GM18907 (cell line): ENCODE results near the gene QPCTL.
"Not testable (repeated sequence)": the region's sequence is repeated elsewhere in the genome, so short reads cannot be mapped to it uniquely, and the experiment has no call there.

ENCODE experiments used
- ATAC-seq: cut with Tn5 transposase; IDR thresholded peaks from one replicate; pipeline ENCODE4 v1.9.1; 2021; ENCODE audit warnings: mild to moderate bottlenecking, moderate library complexity; ENCODE audit not compliant: unreplicated experiment

Gene QPCTL

DNA sequence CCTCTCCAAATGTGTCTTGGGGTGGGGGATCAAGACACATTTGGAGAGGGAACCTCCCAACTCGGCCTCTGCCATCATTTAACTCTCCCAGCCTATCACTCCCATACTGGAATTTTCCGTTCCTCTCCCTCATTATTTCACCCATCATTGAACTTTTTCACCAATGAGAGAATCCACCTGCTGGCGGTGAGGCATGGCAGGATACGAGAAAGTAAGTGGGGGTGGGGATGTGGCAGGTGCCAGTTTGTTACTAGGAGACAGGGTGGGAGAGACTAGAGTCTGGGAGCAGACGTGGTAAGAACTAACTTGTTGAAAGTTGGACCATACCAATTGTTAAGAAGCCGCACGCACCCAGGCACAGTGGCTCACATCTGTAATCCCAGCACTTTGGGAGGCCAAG, 17.5 kb upstream of the QPCTL start:
- no peak for ATAC-seq

DNA sequence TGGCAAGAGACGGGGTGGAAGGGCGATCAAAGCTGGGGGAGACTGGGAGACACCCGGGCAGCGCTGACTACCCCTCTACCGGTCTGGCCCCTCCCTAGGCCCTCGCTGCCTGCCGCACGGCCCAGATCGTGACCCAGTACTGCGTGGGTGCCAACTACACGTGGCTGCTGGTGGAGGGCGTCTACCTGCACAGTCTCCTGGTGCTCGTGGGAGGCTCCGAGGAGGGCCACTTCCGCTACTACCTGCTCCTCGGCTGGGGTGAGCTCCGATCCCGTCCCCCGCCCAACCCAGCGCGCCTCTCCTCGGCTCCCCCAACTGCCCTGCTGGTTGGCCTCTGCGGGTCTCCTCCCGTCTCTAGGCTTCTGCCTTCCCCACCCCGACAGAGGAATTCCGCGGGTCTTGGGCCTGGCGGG, 15.6 kb upstream of the QPCTL start:
- peak; percentile 17 for ATAC-seq

- peak; percentile 57 for ATAC-seq
Observed at GRCh38 chr19:45677351-45678230, 14.9 kb upstream of the QPCTL start.

DNA sequence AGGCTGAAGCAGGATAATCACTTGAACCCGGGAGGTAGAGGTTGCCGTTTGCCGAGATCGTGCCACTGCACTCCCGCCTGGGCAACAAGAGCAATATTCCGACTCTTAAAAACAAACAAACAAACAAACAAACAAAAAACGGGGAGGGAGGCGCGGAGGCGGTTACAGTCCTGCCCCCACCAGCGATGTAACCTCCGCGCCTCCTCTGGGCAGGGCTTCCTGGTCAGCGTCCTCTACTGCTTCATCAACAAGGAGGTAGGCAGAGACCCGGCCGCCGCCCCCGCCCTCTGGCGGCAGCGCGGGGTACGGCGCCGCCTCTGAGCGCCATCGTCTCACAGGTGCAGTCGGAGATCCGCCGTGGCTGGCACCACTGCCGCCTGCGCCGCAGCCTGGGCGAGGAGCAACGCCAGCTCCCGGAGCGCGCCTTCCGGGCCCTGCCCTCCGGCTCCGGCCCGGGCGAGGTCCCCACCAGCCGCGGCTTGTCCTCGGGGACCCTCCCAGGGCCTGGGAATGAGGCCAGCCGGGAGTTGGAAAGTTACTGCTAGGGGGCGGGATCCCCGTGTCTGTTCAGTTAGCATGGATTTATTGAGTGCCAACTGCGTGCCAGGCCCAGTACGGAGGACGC, 11.0 kb upstream of the QPCTL start:
- no peak for ATAC-seq

DNA sequence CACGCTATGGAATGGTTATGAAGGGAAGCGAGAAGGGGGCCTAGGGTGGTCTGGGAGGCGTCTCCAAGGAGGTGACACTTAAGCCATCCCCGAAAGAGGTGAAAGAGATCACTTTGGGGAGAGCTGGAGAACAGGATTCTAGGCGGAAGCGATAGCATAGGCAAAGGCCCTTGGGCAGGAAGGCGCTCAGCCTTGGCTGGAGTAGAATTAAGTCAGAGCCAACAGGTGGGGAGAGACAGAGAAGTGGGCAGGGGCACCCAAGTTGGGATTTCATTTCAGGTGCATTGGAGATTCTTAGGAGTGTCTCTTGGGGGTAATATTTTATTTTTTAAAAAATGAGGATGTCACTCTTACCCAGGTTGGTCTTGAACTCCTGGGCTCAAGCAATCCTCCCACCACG, 10.3 kb upstream of the QPCTL start:
- no peak for ATAC-seq

DNA sequence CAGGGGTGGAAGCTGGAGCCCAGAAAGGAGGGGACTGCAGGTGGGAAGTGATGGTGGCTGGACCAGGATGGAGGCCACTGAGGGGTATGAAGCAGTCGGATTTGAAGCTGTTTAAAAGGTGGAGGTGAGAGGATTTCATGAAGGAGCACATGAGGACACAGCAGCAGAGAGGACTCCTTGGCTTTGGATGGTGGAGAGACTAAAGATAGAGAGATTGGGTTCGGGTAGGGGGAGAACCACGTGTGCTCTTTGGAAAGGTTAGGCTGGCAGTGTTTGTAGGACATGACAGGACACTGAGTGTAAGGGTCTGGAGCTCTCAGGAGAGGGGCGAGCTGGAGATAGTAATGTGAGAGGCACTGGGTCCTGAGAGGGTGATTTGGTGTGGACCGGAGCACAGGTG, 9.6 kb upstream of the QPCTL start:
- ATAC-seq, result no peak

DNA sequence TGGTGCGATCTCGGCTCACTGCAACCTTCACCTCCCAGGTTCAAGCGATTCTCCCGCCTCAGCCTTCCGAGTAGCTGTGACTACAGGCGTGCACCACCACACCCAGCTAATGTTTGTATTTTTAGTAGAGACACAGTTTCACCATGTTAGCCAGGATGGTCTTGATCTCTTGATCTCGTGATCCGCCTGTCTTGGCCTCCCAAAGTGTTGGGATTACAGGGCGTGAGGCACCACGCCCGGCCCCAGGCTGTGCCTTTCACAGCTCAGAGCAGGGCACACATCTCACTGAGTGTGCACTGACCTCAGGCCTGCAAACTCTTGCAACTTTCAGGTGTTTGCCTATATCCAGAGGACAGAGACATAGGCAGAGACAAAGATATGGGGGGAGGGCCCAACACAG, 7.4 kb upstream of the QPCTL start:
- ATAC-seq, result not testable (repeated sequence)

GRCh38 chr19:45687599-45687998, 4.9 kb upstream of the QPCTL start:
- no peak for ATAC-seq

DNA sequence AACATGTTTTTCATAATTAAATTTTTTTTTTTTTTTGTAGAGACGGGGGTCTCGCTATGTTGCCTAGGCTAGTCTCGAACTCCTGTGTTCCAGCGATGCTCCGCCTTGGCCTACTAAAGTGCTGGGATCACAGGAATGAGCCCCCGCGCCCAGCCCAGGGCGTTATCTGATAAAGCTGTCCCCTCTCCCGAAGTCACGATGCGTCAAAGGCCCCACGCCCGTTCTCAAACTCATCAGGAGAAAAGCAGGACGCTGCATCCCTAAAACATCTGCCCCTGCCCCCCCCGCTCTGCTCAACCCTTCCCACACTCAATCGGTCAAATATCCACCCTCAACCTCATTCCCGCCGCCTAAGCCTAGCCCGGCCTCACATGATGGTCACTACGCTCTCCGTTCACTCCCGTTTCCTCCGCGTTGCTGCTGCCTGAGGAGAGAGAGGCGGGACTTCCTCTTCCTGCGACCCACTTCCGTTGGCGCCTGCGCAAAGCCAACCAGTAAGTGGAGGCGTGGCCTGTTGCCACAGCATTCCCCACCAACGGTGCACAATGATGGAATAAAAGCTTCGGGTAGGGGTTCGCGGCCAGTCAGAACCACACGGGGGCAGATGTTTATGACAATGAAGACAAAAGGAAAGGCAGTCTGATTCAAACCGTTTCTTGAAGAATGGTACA, 815 bp upstream of the QPCTL start, which contains the start of gene SNRPD2:
Gene SNRPD2, minus strand, starts transcription at position 438 of the 671 bp plus-strand sequence. Its CDS starts 65 bp downstream, at position 373.
- peak; percentile 56 for ATAC-seq

- no peak for ATAC-seq
Observed at GRCh38 chr19:45693106-45693788, 781 bp downstream of the QPCTL start.

- no peak for ATAC-seq
Observed at GRCh38 chr19:45701676-45702075, 9.2 kb downstream of the QPCTL start.

- ATAC-seq, result no peak
Observed at GRCh38 chr19:45705115-45705514, 12.6 kb downstream of the QPCTL start.

- ATAC-seq, result peak; percentile 3
Observed at GRCh38 chr19:45705710-45706415, 13.4 kb downstream of the QPCTL start.

- no peak for ATAC-seq
Observed at GRCh38 chr19:45710356-45711130, 18.1 kb downstream of the QPCTL start.

DNA sequence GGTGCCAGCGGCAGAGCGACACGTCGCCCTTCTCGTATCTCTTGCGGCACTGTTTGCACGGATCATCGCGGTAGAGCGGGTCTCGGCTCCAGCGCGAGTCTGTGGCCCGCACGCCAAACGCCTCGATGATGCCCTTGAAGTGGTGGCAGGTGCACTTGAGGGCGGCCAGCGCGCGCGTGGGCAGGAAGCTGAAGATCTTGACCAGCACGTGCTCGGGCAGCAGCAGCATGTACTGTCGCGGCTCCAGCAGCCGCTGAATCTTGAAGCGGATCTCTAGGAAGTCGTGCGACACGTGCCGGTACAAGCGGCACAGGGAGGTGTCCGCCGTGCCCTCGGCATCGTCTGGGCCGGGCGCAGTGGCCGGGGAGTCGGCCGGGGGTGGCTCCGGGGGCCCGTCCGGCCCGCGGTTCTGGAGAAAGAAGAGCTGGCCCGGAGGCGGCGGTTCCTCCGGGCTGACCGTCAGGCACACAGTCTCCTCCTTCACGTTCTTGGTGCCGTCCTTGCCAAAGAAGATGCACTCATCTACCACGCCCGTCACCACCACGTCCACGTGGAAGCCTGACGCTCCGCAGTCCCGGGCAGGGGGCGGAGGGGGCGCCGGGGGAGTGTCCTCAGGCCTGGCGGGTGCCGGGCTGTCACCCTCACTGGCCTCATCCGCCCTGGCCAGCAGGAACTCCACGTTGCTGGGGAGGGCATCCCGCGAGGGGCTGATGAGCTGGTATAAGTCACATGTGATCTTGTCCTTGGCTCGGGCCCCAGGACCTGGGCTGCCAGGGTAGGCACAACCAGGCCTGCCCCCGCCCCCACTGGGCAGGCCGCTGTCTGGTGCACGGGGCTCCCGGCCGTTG, 19.6 kb downstream of the QPCTL start:
- ATAC-seq, result no peak

- ATAC-seq, result no peak
Observed at GRCh38 chr19:45712699-45713067, 20.2 kb downstream of the QPCTL start.

GRCh38 chr19:45713141-45713540, 20.7 kb downstream of the QPCTL start:
- ATAC-seq, result no peak

DNA sequence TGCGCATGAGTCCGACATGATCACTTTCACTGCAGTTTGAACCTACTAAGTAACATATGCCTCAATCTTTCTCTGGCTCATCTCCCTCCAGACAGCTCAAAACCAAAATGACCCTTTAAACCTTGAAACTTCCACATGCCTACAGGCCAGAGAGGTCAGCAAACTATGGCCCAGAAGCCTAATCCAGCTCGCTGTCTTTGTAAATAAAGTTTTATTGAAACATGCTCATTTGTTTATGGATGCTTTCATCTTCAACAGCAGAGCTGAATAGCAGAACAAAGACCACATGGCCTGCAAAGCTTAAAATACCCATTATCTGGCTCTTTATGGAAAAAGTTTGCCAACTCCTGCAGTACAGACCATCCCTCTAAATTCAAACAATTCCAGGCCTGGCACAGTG, 22.7 kb downstream of the QPCTL start:
- ATAC-seq, result no peak
